CD4-positive, CD25-positive, alpha-beta regulatory T cell (primary cell): Measurements from ENCODE around the gene OFD1. TPM values are rescaled to one million over a fixed set of nuclear protein-coding genes. Genes with fewer than 3 reads are reported as not detected.

Experiments
- ATAC-seq, 2 donors: fragments of 150-1000 bp; cut with Tn5 transposase; one replicate each; pipeline ENCODE4 v1.10.0; 2021; ENCODE audit warnings: low read depth in 2 of 2, moderate number of reproducible peaks in 2 of 2, moderate library complexity in 1 of 2
- DNase-seq, 3 donors: peaks; one replicate each; pipeline versions ENCODE4 v3.0.0 to v3.0.0-alpha.2; 2012 to 2022; ENCODE audit warnings: mixed read lengths in 1 of 3
- H3K27ac ChIP-seq: one replicate; pipeline ENCODE4 v1.7.0; 2013; ENCODE audit warnings: mild to moderate bottlenecking, low read length; ENCODE audit not compliant: insufficient read depth, poor library complexity, severe bottlenecking
- H3K27me3 ChIP-seq: one replicate; pipeline ENCODE4 v1.7.0; 2013; ENCODE audit warnings: low read length; ENCODE audit not compliant: control insufficient read depth, insufficient read depth
- H3K36me3 ChIP-seq: one replicate; pipeline ENCODE4 v1.7.0; 2013; ENCODE audit warnings: mild to moderate bottlenecking, low read length, moderate library complexity; ENCODE audit not compliant: control insufficient read depth, insufficient read depth
- H3K4me1 ChIP-seq: 2 replicates; pipeline ENCODE4 v1.7.0; 2013; ENCODE audit warnings: mild to moderate bottlenecking, low read length; ENCODE audit not compliant: insufficient read depth, control insufficient read depth, poor library complexity, severe bottlenecking
- H3K4me3 ChIP-seq: one replicate; pipeline ENCODE4 v1.7.0; 2013; ENCODE audit warnings: low read depth, mild to moderate bottlenecking, low read length, moderate library complexity
- H3K9me3 ChIP-seq, 2 experiments: 1 replicate in 1 of 2; 2 replicates in 1 of 2; pipeline ENCODE4 v1.7.0; 2013; ENCODE audit warnings: low read length in 2 of 2, mild to moderate bottlenecking in 1 of 2, moderate library complexity in 1 of 2; ENCODE audit not compliant: control insufficient read depth in 2 of 2
- H3K27ac Mint-ChIP-seq, 3 donors: one replicate each; pipeline ENCODE4 v1.8.0; 2020 to 2022; ENCODE audit warnings: mild to moderate bottlenecking in 3 of 3, mixed read lengths in 3 of 3, moderate library complexity in 2 of 3
- H3K27me3 Mint-ChIP-seq: one replicate; pipeline ENCODE4 v1.8.0; 2022; ENCODE audit warnings: mild to moderate bottlenecking, mixed read lengths
- H3K36me3 Mint-ChIP-seq: one replicate; pipeline ENCODE4 v1.8.0; 2020; ENCODE audit warnings: mixed read lengths
- H3K4me1 Mint-ChIP-seq, 4 donors: one replicate each; pipeline ENCODE4 v1.8.0; 2020 to 2022; ENCODE audit warnings: mixed read lengths in 4 of 4, mild to moderate bottlenecking in 1 of 4
- H3K4me3 Mint-ChIP-seq, 4 donors: one replicate each; pipeline ENCODE4 v1.8.0; 2020 to 2022; ENCODE audit warnings: mild to moderate bottlenecking in 4 of 4, mixed read lengths in 4 of 4, moderate library complexity in 3 of 4
- H3K9me3 Mint-ChIP-seq, 7 donors: one replicate each; pipeline ENCODE4 v1.8.0; 2020 to 2022; ENCODE audit warnings: mixed read lengths in 7 of 7, mild to moderate bottlenecking in 3 of 7, moderate library complexity in 2 of 7
- polyA plus RNA-seq, 4 donors: library from polyadenylated mRNA; unstranded; fragments of 300-500 nt; fragmentation: Illumina TruSeq; gene quantifications; one replicate each; pipeline ENCODE4 v1.2.3, GENCODE V29; 2021
- total RNA-seq: library from RNA; stranded (reverse); gene quantifications from one replicate; pipeline ENCODE4 v1.2.3, GENCODE V29; 2022

Gene OFD1
- total and polyA plus RNA-seq, 5 donors from 2014 or later, result 26.9 to 79.9 (median 34.5) TPM

- H3K9me3 ChIP-seq, result no peaks in the 10 kb centered on the region
- Mint-ChIP-seq H3K27me3 (peaks cover 18% of the 10 kb centered on the region), H3K36me3 (no peaks in the 10 kb centered on the region), H3K4me1 (no peaks in the 10 kb centered on the region), H3K27ac (no peak within 1 kb of the TSS), H3K4me3 (no peak within 1 kb of the TSS), H3K9me3 (peaks cover 0 to 3% (median 0%) of the 10 kb centered on the region in 7 donors)
- ATAC-seq (no peak), DNase-seq (no peak)
- no peaks in the 10 kb centered on the region for H3K4me1 ChIP-seq
- peaks cover 3% of the 10 kb centered on the region for H3K27me3 ChIP-seq
- no peak within 1 kb of the TSS for H3K27ac ChIP-seq
- no peaks in the 10 kb centered on the region for H3K36me3 ChIP-seq
- no peak within 1 kb of the TSS for H3K4me3 ChIP-seq
These were observed 82.4 kb downstream of the OFD1 start, which contains the start of gene GPM6B for GRCh38 chrX:13816643-13817627. Gene GPM6B, minus strand, starts transcription at chrX:13817093. Its CDS starts 189 bp downstream, at chrX:13816904.

Other genes with a start within 250 kb of the OFD1 start
- not detected for gene EGFL6, start 165.1 kb upstream of the OFD1 start, total RNA-seq
- under 1 TPM in 1 of 4 donors, not detected in 3; 0.11 TPM for gene EGFL6, start 165.1 kb upstream of the OFD1 start, polyA plus RNA-seq
- 7.0 TPM for gene TCEANC, start 81.6 kb upstream of the OFD1 start, total RNA-seq
- 10 to 100 TPM in 2 of 4 donors, 1 to 10 TPM in 2; 7.1 to 13.3 (median 9.7) TPM for gene TCEANC, start 81.6 kb upstream of the OFD1 start, polyA plus RNA-seq
- gene RAB9A, start 45.6 kb upstream of the OFD1 start, total RNA-seq, result 22.8 TPM
- 10 to 100 TPM; 23.1 to 33.4 (median 26.7) TPM for gene RAB9A, start 45.6 kb upstream of the OFD1 start, polyA plus RNA-seq
- 31.3 TPM for gene TRAPPC2, start 128 bp upstream of the OFD1 start, total RNA-seq
- gene TRAPPC2, start 128 bp upstream of the OFD1 start, polyA plus RNA-seq, result 10 to 100 TPM; 36.8 to 46.9 (median 41.1) TPM
- gene GPM6B, start 82.3 kb downstream of the OFD1 start, total RNA-seq, result not detected
- gene GPM6B, start 82.3 kb downstream of the OFD1 start, polyA plus RNA-seq, result under 1 TPM; 0.24 to 0.67 (median 0.34) TPM